ENCODE data around the gene FALEC.

GRCh38 chr1:150557813-150558212, 42.3 kb downstream of the FALEC start:
- no peak for TF ChIP-seq CTCF (IDR thresholded peaks at IDR 0.05)
- TF ChIP-seq POLR2A (IDR thresholded peaks at IDR 0.05): no peak

Data from lower leg skin (tissue), 3 donors.